ENCODE data around the gene LIMS2. TPM values are rescaled to one million over a fixed set of nuclear protein-coding genes. Genes with fewer than 3 reads are reported as not detected.

LIMS2 gene
- total and polyA plus RNA-seq, 2 donors (not counting 3 experiments of a cell fraction or from before 2014, with no cell fraction given), result 48.3 to 55.6 TPM

DNA sequence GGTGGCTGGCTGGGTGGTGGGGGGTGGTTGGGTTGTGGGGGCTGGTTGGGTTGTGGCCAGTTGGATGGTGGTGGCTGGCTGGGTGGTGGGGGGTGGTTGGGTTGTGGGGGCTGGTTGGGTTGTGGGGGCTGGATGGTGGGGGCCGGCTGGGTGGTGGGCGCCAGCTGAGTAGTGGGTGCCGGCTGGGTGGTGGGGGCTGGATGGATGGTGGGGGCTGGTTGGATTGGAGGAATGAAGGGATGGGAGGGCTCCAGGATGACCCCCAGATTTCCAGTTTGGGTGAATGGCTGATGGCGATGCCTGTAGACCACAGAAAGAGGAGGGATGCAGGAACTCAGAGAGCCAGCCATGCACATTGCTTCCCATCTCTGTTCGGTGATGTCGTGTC is 56.1 kb downstream of the LIMS2 start:
- FAIRE-seq (no peak), DNase-seq (ENCODE audit: low read depth, low spot score) (no peak)
- Histone ChIP-seq H3K4me2 (ENCODE audit: insufficient read depth, low read length) (no peak overlapping the region), H3K36me3 (ENCODE audit: control insufficient read depth in 2 of 2, extremely low read depth in 1 of 2, insufficient read depth in 2 of 2, low read length in 2 of 2) (no peaks in the 10 kb centered on the region), H3K9me1 (replicated peaks; ENCODE audit: control insufficient read depth, extremely low read depth, insufficient read depth, low read length) (no peaks in the 10 kb centered on the region), H3K4me1 (ENCODE audit: control insufficient read depth, extremely low read depth, insufficient read depth, low read length) (no peaks in the 10 kb centered on the region), H3K79me2 (ENCODE audit: control insufficient read depth, insufficient read depth, low read length) (no peaks in the 10 kb centered on the region), H4K20me1 (replicated peaks; ENCODE audit: control insufficient read depth, extremely low read depth, insufficient read depth, low read length) (no peaks in the 10 kb centered on the region), H3K9me3 (replicated peaks; ENCODE audit: control insufficient read depth, insufficient read depth, low read length) (no peaks in the 10 kb centered on the region), H3K4me3 (replicated peaks in 1 of 3; ENCODE audit: insufficient read depth in 1 of 3, low read depth in 1 of 3, low read length in 3 of 3) (no peak overlapping the region), H3K9ac (replicated peaks; ENCODE audit: extremely low read depth, insufficient read depth, low read length) (no peak overlapping the region), H3K27me3 (ENCODE audit: control insufficient read depth in 2 of 2, insufficient read depth in 2 of 2, low read length in 2 of 2) (peaks cover under 1 to 2% of the 10 kb centered on the region in 2 experiments), H2AFZ (ENCODE audit: low read depth, low read length) (no peak overlapping the region), H3K27ac (ENCODE audit: insufficient read depth, low read depth, low read length) (no peak overlapping the region)
- dilution Hi-C loops (cut with MboI; ENCODE audit: extremely low pct_ligation_motif_present, low sequenced_read_pairs) (no loop called here), intact Hi-C loops (cut with micrococcal nuclease) (no loop called here)
- ChIA-PET POLR2A (no interaction called here), CTCF (interaction anchor here (1.4 to 1.6 kb wide), 2 partner anchors 28 to 31 kb away, joined by 4 read pairs; no protein-coding TSS in a partner anchor)
- TF ChIP-seq POLR2A (IDR thresholded peaks at IDR 0.05; ENCODE audit: low read depth, low read length) (no peak), JUN (IDR thresholded peaks at IDR 0.05; ENCODE audit: borderline replicate concordance, insufficient read depth, insufficient read length, low read depth) (no peak), FOS (IDR thresholded peaks at IDR 0.05; ENCODE audit: borderline replicate concordance, insufficient read depth, low read length) (no peak), MAX (IDR thresholded peaks at IDR 0.05; ENCODE audit: insufficient read depth, insufficient read length) (no peak), GATA2 (IDR thresholded peaks at IDR 0.05; ENCODE audit: insufficient read depth, insufficient read length, low read depth, low read length) (no peak), POLR2AphosphoS5 (IDR thresholded peaks at IDR 0.05; ENCODE audit: insufficient read depth, low read depth, low read length) (no peak), EZH2 (IDR thresholded peaks at IDR 0.05; ENCODE audit: borderline replicate concordance, low read depth, low read length, severe bottlenecking) (no peak), MYC (IDR thresholded peaks at IDR 0.05; ENCODE audit: low read depth, low read length) (no peak)
- TF ChIP-seq, protein P1, sequence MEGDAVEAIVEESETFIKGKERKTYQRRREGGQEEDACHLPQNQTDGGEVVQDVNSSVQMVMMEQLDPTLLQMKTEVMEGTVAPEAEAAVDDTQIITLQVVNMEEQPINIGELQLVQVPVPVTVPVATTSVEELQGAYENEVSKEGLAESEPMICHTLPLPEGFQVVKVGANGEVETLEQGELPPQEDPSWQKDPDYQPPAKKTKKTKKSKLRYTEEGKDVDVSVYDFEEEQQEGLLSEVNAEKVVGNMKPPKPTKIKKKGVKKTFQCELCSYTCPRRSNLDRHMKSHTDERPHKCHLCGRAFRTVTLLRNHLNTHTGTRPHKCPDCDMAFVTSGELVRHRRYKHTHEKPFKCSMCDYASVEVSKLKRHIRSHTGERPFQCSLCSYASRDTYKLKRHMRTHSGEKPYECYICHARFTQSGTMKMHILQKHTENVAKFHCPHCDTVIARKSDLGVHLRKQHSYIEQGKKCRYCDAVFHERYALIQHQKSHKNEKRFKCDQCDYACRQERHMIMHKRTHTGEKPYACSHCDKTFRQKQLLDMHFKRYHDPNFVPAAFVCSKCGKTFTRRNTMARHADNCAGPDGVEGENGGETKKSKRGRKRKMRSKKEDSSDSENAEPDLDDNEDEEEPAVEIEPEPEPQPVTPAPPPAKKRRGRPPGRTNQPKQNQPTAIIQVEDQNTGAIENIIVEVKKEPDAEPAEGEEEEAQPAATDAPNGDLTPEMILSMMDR (IDR thresholded peaks at IDR 0.05; ENCODE audit: extremely low read depth in 1 of 2, insufficient read depth in 1 of 2, low read depth in 1 of 2, low read length in 2 of 2), result no peak
- BruUV-seq (replicated peaks), result no TSS peak
